H54 (cell line): ENCODE data around the gene ANTXR1.
A peak's percentile ranks its signal among the peaks of the same experiment; 100 is the strongest.
"Not testable (repeated sequence)": the region's sequence is repeated elsewhere in the genome, so short reads cannot be mapped to it uniquely, and the experiment has no call there.

ENCODE experiments used
- DNase-seq: peaks from one replicate; pipeline ENCODE4 v3.0.0; 2011; ENCODE audit warnings: low spot score, mixed read lengths; ENCODE audit not compliant: insufficient read length
- FAIRE-seq: peaks from 3 replicates; lab custom pipeline; 2011; peaks lifted over from hg19 to GRCh38; lab: Jason Lieb, UNC
- POLR2A ChIP-seq: IDR thresholded peaks from 2 replicates; pipeline ENCODE4 v1.6.1; 2011; ENCODE audit warnings: low read depth, mild to moderate bottlenecking, low read length

ANTXR1 gene

GRCh38 chr2:69243652-69244051 is 230.7 kb downstream of the ANTXR1 start:
- no peak for DNase-seq
- TF ChIP-seq POLR2A: no peak
- FAIRE-seq: no peak

GRCh38 chr2:69244882-69245281 is 231.9 kb downstream of the ANTXR1 start:
- FAIRE-seq: no peak
- no peak for TF ChIP-seq POLR2A
- no peak for DNase-seq

GRCh38 chr2:69247583-69247982 is 234.6 kb downstream of the ANTXR1 start:
- no peak for DNase-seq
- no peak for FAIRE-seq
- no peak for TF ChIP-seq POLR2A

- DNase-seq (no peak), FAIRE-seq (no peak)
- TF ChIP-seq POLR2A: no peak
Measured at GRCh38 chr2:69248232-69248631, 235.3 kb downstream of the ANTXR1 start.

- peak; percentile 15 for FAIRE-seq
- DNase-seq: no peak
- no peak for TF ChIP-seq POLR2A
Measured at GRCh38 chr2:69250981-69251380, 238.0 kb downstream of the ANTXR1 start.

GRCh38 chr2:69251943-69252342 is 239.0 kb downstream of the ANTXR1 start:
- DNase-seq (no peak), FAIRE-seq (no peak)

GRCh38 chr2:69253112-69253511 is 240.1 kb downstream of the ANTXR1 start:
- TF ChIP-seq POLR2A: no peak
- no peak for FAIRE-seq
- no peak for DNase-seq

More at GRCh38 chr2:69251943-69252342, 239.0 kb downstream of the ANTXR1 start:
- TF ChIP-seq POLR2A: no peak

- peak; percentile 99 for FAIRE-seq
- DNase-seq: peak; percentile 55
- TF ChIP-seq POLR2A: no peak
Measured at GRCh38 chr2:69253611-69254301, 240.8 kb downstream of the ANTXR1 start.

- no peak for FAIRE-seq
- no peak for DNase-seq
- TF ChIP-seq POLR2A: no peak
Measured at GRCh38 chr2:69255760-69256159, 242.8 kb downstream of the ANTXR1 start.

GRCh38 chr2:69259994-69260591 is 247.1 kb downstream of the ANTXR1 start:
- FAIRE-seq, DNase-seq: not testable (repeated sequence)

GRCh38 chr2:69260666-69261065 is 247.7 kb downstream of the ANTXR1 start:
- DNase-seq (no peak), FAIRE-seq (no peak)
- no peak for TF ChIP-seq POLR2A

GRCh38 chr2:69269330-69269729 is 256.4 kb downstream of the ANTXR1 start:
- FAIRE-seq (no peak), DNase-seq (no peak)
- no peak for TF ChIP-seq POLR2A

GRCh38 chr2:69271831-69272257 is 258.9 kb downstream of the ANTXR1 start:
- TF ChIP-seq POLR2A: no peak
- FAIRE-seq (no peak), DNase-seq (no peak)

- no peak for DNase-seq
- FAIRE-seq: no peak
- TF ChIP-seq POLR2A: no peak
Measured at GRCh38 chr2:69272803-69273471, 260.0 kb downstream of the ANTXR1 start.

GRCh38 chr2:69275490-69275889 is 262.5 kb downstream of the ANTXR1 start:
- DNase-seq: no peak
- no peak for TF ChIP-seq POLR2A
- FAIRE-seq: no peak
